SJCRH30 (cell line): Measurements from ENCODE around the gene DNMBP. TPM values are rescaled to one million over a fixed set of nuclear protein-coding genes. Genes with fewer than 3 reads are reported as not detected.
A peak's percentile ranks its signal among the peaks of the same experiment; 100 is the strongest.
"Not testable (repeated sequence)": the region's sequence is repeated elsewhere in the genome, so short reads cannot be mapped to it uniquely, and the experiment has no call there.

Experiments
- DNase-seq, 2 experiments: peaks; one replicate each; pipeline ENCODE4 v3.0.0-alpha.2; 2015 to 2020
- H3K27ac ChIP-seq: fragments of 250-450 bp; sonication (Bioruptor Pico); 2 replicates; pipeline ENCODE4 v1.5.1; 2020; ENCODE audit warnings: mild to moderate bottlenecking, moderate library complexity
- H3K27me3 ChIP-seq: fragments of 250-450 bp; sonication (Bioruptor Pico); 2 replicates; pipeline ENCODE4 v1.5.1; 2020; ENCODE audit warnings: mild to moderate bottlenecking, moderate library complexity
- H3K36me3 ChIP-seq: fragments of 250-450 bp; sonication (Bioruptor Pico); 2 replicates; pipeline ENCODE4 v1.5.1; 2020; ENCODE audit warnings: mild to moderate bottlenecking, moderate library complexity
- H3K4me1 ChIP-seq: fragments of 250-450 bp; sonication (Bioruptor Pico); 2 replicates; pipeline ENCODE4 v1.5.1; 2020; ENCODE audit warnings: mild to moderate bottlenecking, moderate library complexity
- H3K4me3 ChIP-seq: fragments of 250-450 bp; sonication (Bioruptor Pico); 2 replicates; pipeline ENCODE4 v1.5.1; 2020; ENCODE audit warnings: mild to moderate bottlenecking, moderate library complexity
- H3K9me3 ChIP-seq: fragments of 250-450 bp; sonication (Bioruptor Pico); replicated peaks from 2 replicates; pipeline ENCODE4 v1.5.1; 2020; ENCODE audit warnings: mild to moderate bottlenecking, moderate library complexity
- total RNA-seq: library from RNA; depleted of rRNA; stranded (reverse); fragments of >200 nt; shearing (Covaris generic); gene quantifications from 2 replicates; pipeline ENCODE4 v1.2.3, GENCODE V29; 2014

Gene DNMBP
- total RNA-seq, 1 experiment from 2014 or later = 6.9 TPM

DNA sequence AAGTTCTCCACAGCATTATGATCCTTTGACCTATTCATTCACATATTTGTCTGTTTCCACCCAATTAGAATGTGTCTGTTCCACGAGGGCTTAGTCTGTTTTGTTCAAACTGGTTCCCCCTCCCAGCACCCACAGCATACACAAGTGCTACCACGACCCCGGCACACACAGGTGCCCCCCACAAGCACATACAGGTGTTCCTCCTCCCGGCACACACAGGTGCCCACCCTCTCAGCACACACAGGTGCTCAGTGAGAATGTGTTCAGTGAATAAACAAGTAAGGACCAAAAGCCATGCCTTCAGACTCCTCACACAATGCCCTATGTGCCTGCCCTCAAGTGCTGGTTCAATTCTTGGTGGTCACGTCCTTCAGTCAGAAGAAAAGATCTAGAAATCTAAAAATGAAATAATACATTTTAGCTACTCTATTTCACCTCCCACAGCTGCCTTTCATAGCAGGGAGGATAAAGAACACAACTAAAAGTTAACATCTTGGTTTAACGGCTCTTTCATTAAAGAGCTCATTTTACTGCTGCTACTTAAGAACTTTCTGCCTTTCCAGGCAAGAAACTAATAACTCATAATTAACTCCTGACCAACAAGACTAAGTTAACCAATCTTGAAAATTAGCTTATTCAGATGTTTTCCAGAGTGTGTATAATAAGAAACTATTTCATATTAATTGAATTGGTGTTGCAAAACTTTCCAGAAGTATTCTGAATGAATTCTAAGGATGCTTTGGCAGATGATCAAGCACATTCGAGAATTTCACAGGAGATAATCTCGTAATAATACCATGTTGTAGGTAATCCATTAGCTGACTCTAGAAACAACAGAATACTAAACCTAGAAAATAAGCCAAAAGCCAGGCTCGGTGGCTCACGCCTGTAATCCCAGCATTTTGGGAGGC lies 2.3 kb downstream of the DNMBP start:
- no peak for DNase-seq
- no peak overlapping the region for H3K4me3 ChIP-seq
- no peaks in the 10 kb centered on the region for H3K36me3 ChIP-seq
- H3K27ac ChIP-seq = no peak overlapping the region
- H3K4me1 ChIP-seq = peaks cover 10% of the 10 kb centered on the region
- no peaks in the 10 kb centered on the region for H3K9me3 ChIP-seq
- H3K27me3 ChIP-seq = no peaks in the 10 kb centered on the region

DNA sequence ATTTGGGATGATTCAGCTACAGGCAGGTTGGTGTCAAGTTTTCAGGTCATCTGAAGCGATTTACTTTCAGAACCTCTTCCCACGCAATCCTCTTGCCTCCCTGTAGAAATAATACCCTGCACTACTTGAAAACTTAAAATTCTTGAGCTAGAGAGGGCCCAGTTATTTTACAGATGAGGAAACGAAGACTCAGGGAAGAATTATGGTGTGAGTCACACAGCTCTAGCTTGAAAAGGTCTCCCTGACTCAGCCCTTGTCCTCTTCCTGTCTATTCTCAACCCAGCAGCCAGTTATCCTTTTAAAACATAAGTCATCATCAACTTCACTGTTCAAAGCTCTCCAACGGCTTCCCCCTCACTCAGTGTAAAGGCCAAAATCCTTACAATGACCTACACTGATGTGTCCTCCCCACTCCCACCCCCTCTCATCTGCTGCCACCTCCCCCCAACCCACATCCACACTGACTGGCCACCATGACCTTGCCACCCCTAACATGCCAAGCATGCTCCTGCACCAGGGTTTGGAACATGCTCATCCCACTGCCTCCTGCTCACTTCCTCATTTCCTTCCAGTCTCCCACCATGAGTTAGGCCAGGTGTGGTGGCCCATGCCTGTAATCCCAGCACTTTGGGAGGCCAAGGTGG lies 3.4 kb downstream of the DNMBP start:
- Histone ChIP-seq H3K4me3 (no peak overlapping the region), H3K4me1 (peaks cover 10% of the 10 kb centered on the region), H3K27ac (no peak overlapping the region), H3K27me3 (no peaks in the 10 kb centered on the region), H3K9me3 (no peaks in the 10 kb centered on the region), H3K36me3 (no peaks in the 10 kb centered on the region)
- no peak for DNase-seq

DNA sequence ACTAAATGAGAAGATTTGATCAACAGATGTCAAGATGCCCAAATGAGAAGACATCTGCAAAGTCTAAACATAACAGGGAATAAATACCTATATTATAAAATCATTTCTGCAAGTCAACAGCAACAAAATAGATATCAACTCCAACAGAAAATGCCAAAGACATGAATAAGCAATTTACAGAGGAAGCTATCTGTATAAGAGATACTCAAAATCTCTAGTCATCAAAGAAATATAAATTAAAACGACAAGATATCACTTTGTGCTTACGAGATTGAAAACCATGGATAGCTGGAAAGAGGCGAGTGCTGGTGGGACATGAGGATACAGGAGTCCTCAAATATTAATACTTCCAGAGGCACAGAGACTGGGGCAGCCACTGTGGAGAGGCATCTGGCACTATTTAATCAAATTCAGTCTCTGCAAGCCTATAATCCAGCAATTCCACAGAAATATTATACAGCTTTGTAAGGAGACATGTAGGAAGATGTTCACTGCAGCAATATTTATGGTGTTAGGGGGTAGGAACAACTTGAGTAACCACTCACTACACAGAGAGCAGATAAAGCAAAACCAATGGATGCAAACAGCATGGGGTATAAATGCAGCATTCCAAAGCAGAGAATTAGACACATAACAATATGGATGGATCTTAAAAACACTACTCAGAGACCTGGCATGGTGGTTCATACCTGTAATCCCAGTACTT lies 4.8 kb downstream of the DNMBP start:
- H3K4me3 ChIP-seq = no peak overlapping the region
- DNase-seq = no peak

DNA sequence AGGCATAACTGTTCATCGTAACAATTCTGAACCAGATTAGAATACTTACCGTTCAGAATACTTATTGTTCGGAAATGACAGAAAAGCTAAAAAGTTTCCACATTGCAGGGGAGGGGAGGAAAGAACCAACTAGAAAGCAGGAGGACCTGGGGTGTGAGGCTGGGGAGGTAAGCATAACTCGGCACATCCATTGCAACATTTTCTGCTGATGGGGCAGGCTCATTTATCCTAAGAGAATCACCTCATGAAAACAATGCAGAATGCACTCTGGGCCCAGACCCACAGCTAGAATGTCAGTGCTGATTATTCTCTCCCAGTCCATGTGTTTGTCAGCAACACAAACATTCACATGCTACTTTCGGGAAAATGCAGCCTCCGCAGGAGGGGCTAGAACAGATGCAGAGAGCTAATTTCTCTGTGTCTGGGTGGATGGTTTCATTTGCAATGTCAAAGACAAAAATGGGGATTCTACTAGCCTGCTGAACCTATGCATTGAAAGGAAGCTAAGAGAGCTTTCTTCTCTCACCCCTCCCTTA lies 9.6 kb downstream of the DNMBP start:
- Histone ChIP-seq H3K4me3 (no peak overlapping the region), H3K4me1 (peaks cover 10% of the 10 kb centered on the region; the same call in 1 of the 2 replicates), H3K27me3 (no peaks in the 10 kb centered on the region), H3K27ac (no peak overlapping the region), H3K9me3 (no peaks in the 10 kb centered on the region), H3K36me3 (no peaks in the 10 kb centered on the region; the same call in 1 of the 2 replicates)
- no peak for DNase-seq

More for the DNA sequence above, 4.8 kb downstream of the DNMBP start:
- Histone ChIP-seq H3K36me3 (no peaks in the 10 kb centered on the region), H3K27ac (no peak overlapping the region), H3K9me3 (no peaks in the 10 kb centered on the region), H3K4me1 (peaks cover 7% of the 10 kb centered on the region), H3K27me3 (no peaks in the 10 kb centered on the region)

DNA sequence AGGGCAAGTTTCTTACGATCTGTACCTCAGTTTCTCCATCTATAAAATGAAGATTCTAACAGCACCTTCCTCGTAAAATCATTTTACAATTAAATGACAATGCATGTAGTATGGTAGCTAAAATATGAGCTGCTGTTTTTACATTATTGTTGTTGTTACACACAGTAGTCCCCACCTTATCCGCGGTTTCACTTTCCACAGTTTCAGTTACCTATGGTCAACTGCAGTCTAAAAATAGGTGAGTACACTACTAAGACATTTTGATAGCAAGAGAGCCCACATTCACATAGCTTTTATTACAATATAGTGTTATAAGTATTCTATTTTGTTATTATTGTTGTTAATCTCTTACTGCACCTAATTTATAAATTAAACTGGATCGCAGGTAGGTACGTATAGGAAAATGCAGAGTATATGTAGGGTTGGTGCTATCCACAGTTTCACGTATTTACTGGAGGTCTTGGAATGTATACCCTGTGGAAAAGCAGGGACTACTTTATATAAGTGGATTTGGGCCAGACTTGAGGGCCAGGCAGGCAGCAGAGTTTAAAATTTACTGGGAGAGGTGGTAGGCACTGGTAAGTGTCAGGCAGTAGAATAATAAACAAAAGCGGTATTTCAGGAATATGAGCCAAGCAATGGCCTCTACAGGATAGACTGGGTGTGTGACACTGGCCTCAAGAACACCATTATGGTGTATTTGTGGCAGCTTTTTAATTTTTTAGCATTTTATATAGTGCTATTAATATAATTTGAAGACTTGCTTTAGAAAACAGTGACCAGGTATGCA lies 10.2 kb downstream of the DNMBP start:
- Histone ChIP-seq H3K9me3 (no peaks in the 10 kb centered on the region), H3K27ac (no peak overlapping the region), H3K27me3 (no peaks in the 10 kb centered on the region), H3K4me3 (no peak overlapping the region), H3K4me1 (peaks cover 13% of the 10 kb centered on the region), H3K36me3 (no peaks in the 10 kb centered on the region; the same call in 1 of the 2 replicates)
- DNase-seq = no peak

DNA sequence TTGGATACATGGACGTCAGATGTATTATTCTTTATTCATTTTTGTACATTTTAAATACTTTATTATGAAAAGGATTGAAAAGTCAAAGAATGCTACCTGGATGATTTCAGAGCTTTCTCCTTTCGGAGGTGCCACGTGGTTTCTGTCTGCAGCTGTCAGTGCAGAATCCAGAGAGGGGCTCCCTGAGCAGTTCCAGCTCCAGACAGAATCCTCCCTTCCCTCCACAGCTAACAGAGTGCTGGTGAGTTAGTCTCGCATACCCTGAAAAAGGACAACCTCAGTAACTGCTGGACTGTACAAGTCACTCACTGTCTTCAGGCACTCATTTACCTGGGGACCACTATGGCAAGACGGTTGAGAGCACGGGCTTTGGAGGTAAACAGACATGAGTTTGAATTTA lies 10.9 kb downstream of the DNMBP start:
- H3K27ac ChIP-seq = no peak overlapping the region
- H3K27me3 ChIP-seq = no peaks in the 10 kb centered on the region
- H3K36me3 ChIP-seq = no peaks in the 10 kb centered on the region; the same call in 1 of the 2 replicates
- no peak overlapping the region for H3K4me3 ChIP-seq
- no peaks in the 10 kb centered on the region for H3K9me3 ChIP-seq
- no peak for DNase-seq
- peaks cover 19% of the 10 kb centered on the region for H3K4me1 ChIP-seq

DNA sequence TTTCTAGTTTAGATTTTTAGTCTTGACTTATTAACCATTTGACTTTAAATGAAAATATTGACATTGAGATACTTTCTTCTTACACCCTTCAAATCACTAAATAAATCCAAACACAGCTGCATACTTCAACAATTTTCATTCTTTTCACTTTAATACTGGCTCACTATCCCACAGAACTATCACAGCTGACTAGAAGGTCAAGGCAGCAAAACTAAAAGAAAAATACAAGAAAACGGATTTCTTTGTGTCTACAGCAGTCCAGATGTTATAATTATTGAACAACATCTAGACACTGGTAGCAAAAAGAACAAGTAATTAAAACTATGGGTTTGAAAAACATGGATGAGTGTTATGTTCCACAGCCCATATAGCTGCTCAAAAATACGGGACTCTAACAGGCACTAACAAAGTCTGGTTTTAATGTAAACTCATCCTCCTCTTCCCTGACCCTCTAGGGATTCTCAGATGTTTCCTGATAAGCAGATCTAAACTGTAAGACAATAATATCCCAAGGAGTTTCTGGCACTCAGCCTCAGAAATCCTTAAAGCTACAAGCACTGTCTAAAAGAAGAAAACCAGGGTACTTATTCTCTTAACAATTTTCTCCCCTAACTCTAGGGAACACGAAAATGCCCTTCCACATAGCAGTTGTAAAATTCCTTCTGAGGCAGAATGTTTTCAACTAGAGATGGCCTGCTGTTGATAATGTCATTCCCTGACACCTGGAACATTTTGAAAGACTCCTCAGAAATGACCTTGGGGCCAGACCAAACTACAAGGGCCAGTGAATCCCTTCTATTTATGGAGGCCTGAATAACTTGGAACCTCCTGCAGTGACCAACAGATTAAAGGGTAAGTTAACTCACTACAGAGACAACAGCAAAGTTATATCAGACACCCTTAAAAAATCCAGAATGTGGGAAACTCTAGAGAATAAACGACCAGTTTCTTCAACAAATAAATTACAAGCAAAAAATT lies 12.8 kb downstream of the DNMBP start:
- no peaks in the 10 kb centered on the region; the same call in 1 of the 2 replicates for H3K36me3 ChIP-seq

DNA sequence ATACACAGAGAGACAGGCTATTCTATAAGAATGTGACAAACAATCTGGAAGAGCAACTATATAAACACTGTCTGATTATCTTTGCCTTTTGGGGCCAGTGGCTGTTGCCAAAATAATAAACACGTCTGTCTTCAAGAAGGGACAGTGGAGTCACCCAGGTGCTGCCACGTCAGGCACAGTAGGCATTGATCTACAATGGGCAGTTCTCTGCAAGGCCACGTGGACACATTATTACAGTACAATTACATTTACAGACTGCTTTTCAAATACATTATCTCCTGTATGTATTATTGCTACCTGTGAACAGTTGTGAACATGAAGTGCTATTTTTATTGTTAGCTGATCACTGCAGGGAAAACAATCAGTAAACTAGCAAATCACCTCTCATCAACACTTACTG lies 14.0 kb downstream of the DNMBP start:
- no peaks in the 10 kb centered on the region; the same call in 1 of the 2 replicates for H3K36me3 ChIP-seq
- H3K4me1 ChIP-seq = peaks cover 20% of the 10 kb centered on the region
- no peaks in the 10 kb centered on the region for H3K27me3 ChIP-seq
- H3K9me3 ChIP-seq = no peaks in the 10 kb centered on the region
- H3K27ac ChIP-seq = no peak overlapping the region
- no peak overlapping the region for H3K4me3 ChIP-seq
- DNase-seq = no peak

More for the DNA sequence above, 12.8 kb downstream of the DNMBP start:
- no peak overlapping the region for H3K27ac ChIP-seq
- no peaks in the 10 kb centered on the region for H3K27me3 ChIP-seq
- peak in 1 of 2 experiments; percentile 40 for DNase-seq
- H3K4me1 ChIP-seq = peaks cover 20% of the 10 kb centered on the region
- H3K4me3 ChIP-seq = no peak overlapping the region
- H3K9me3 ChIP-seq = no peaks in the 10 kb centered on the region

DNA sequence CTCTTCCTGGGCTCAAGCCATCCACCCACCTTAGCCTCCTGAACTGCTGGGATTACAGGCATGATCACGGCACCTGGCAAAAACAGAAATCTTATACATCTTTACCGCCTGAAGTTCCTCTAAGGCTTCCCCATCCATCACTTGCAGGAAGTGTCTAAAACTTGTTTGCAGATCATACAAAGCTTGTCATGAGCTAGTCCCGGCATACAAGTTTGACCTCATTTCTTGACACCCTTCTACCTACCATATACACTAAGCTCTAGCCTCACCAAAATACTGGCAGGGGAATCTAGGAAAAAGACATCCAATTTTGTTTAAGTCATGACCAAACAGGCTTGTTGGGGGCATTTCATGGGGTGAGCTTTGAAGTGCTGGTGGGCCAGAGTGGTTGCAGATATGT lies 14.5 kb downstream of the DNMBP start:
- Histone ChIP-seq H3K27ac (no peak overlapping the region), H3K9me3 (no peaks in the 10 kb centered on the region), H3K36me3 (no peaks in the 10 kb centered on the region; the same call in 1 of the 2 replicates), H3K4me1 (peaks cover 20% of the 10 kb centered on the region), H3K4me3 (no peak overlapping the region), H3K27me3 (no peaks in the 10 kb centered on the region)
- DNase-seq = no peak

DNA sequence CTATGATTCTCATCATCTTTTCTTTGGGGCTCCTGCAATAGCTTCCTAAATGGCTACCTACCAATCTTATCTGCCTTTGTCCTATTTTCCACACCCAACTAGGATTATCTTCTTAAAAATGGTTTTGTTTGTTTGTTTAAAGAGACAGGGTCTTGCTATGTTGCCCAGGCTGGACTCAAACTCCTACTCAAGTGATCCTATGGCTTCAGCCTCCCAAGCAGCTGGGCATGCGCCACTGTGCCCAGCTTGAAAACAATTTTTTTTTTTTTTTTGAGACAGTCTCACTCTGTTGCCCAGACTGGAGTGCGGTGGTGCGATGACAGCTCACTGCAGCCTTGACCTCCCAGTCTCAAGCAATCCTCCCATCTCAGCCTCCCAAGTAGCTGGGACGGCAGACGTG lies 14.9 kb downstream of the DNMBP start:
- H3K27me3 ChIP-seq = no peaks in the 10 kb centered on the region
- no peak overlapping the region for H3K27ac ChIP-seq
- peaks cover 20% of the 10 kb centered on the region for H3K4me1 ChIP-seq
- H3K4me3 ChIP-seq = no peak overlapping the region
- H3K36me3 ChIP-seq = no peaks in the 10 kb centered on the region; the same call in 1 of the 2 replicates
- DNase-seq = no peak
- no peaks in the 10 kb centered on the region for H3K9me3 ChIP-seq

DNA sequence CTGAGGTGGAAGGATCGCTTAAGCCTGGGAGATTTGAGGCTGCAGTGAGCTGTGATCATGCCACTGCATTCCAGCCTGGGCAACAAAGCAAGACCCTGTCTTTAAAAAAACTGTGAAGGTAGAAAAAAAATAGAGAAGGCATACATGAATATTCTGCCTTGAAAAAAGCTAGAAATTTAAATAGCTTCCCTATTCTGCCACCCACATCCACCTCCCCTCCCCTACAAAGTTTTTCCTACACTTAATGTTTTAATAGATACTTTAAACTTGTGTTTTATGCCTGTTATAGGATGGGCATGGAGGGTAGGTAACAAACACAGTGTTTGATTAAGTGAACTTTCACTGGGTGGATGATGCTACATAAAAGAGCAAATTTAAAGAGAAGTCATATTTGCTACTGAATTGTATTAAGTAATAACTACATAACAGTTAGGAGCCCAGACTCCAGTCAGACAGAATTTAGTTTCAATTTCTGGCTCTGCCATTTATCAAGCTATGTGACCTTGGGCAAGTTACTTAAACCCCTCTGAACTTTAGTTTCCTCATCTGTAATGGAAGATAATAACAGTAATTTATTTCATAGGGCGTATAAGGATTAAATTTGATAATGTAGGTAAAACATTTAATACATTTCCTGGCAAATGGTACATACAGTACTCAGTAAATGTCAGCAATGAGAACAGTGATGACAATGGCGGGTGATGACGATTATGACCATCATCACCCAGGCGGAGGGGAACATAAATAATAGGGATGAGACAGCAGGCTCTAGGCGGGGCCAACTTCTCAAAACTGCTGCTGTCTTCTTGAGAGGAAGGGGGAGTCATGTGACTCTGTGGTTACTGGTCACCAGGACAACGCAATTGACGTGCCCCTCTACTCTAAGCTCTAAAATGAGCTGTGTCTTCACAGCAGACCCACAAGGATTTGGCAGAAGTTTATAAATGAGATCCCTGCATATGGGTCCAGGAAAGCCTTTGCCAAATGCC lies 15.8 kb downstream of the DNMBP start:
- no peak overlapping the region for H3K27ac ChIP-seq
- peak; percentile 62 to 72 for DNase-seq
- no peak overlapping the region for H3K4me3 ChIP-seq

DNA sequence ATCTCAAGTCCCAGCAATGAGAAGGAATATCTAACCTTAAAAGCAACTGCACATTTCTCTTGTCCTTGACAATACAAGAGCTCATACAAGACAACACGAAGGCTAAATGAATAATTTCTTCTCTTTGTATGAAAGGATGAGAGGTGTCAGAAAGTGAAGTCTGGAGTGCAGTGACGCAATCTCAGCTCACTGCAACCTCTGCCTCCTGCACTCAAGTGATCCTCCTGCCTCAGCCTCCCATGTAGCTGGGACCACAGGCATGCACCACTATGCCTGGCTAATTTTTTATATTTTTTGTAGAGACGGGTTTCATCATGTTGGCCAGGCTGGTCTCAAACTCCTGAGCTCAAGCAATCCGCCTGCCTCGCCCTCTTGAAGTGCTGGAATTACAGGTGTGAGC lies 24.1 kb downstream of the DNMBP start:
- DNase-seq, H3K4me1 ChIP-seq, H3K27ac ChIP-seq: not testable (repeated sequence)

More for the DNA sequence above, 15.8 kb downstream of the DNMBP start:
- Histone ChIP-seq H3K36me3 (no peaks in the 10 kb centered on the region; the same call in 1 of the 2 replicates), H3K9me3 (no peaks in the 10 kb centered on the region), H3K27me3 (no peaks in the 10 kb centered on the region), H3K4me1 (peaks cover 20% of the 10 kb centered on the region)

More for the DNA sequence above, 24.1 kb downstream of the DNMBP start:
- H3K36me3 ChIP-seq, H3K9me3 ChIP-seq, H3K4me3 ChIP-seq, H3K27me3 ChIP-seq: not testable (repeated sequence)
